Peyer's patch (tissue), 4 donors: Measurements from ENCODE around the gene COCH. TPM values are rescaled to one million over a fixed set of nuclear protein-coding genes. Genes with fewer than 3 reads are reported as not detected.

Source experiments
- DNase-seq, 3 donors: peaks; one replicate each; pipeline ENCODE4 v3.0.0-alpha.2; 2017 to 2019
- H3K27ac ChIP-seq, 4 donors: fragments of 200-600 bp; sonication (generic); one replicate each; pipeline ENCODE4 v1.5.1; 2016 to 2019
- H3K27me3 ChIP-seq, 2 donors: fragments of 200-600 bp; sonication (generic); one replicate each; pipeline ENCODE4 v1.5.1; 2019
- H3K36me3 ChIP-seq, 3 donors: fragments of 200-600 bp; sonication (generic); one replicate each; pipeline ENCODE4 v1.5.1; 2016 to 2019
- H3K4me1 ChIP-seq, 4 donors: fragments of 200-600 bp; sonication (generic); one replicate each; pipeline ENCODE4 v1.5.1; 2016 to 2019
- H3K4me3 ChIP-seq, 4 donors: fragments of 200-600 bp; sonication (generic); 1 replicate in 3 of 4; 2 replicates in 1 of 4; pipeline ENCODE4 v1.5.1; 2016 to 2019; ENCODE audit warnings: mild to moderate bottlenecking in 1 of 4
- H3K9me3 ChIP-seq, 4 donors: fragments of 200-600 bp; sonication (generic); one replicate each; pipeline ENCODE4 v1.5.1; 2016 to 2019; ENCODE audit warnings: mild to moderate bottlenecking in 1 of 4
- CTCF ChIP-seq, 6 experiments: fragments of 450-650 bp in 4 of 6; fragments of 200-600 bp in 2 of 6; sonication (generic) in 1 of 6; IDR thresholded peaks; one replicate each; pipeline ENCODE4 v1.5.1; 2017 to 2019; ENCODE audit warnings: antibody characterized with exemption in 6 of 6, mild to moderate bottlenecking in 3 of 6, moderate library complexity in 1 of 6
- POLR2A ChIP-seq, 2 donors: fragments of 450-650 bp; IDR thresholded peaks; one replicate each; pipeline ENCODE4 v1.5.1; 2017; ENCODE audit warnings: antibody characterized with exemption in 2 of 2, mild to moderate bottlenecking in 2 of 2, moderate library complexity in 2 of 2
- total RNA-seq, 4 donors: library from RNA; depleted of rRNA; stranded (reverse); fragments of >200 nt; gene quantifications; one replicate each; pipeline ENCODE4 v1.1.0, GENCODE V29; 2016

Gene COCH
- total RNA-seq, 4 donors from 2014 or later, result 0.54 to 9.9 TPM; not detected in 2

GRCh38 chr14:30869551-30870155 lies 4.7 kb upstream of the COCH start:
- Histone ChIP-seq H3K27me3 (peaks cover 0 to under 1% of the 10 kb centered on the region in 2 donors), H3K4me3 (no peak overlapping the region), H3K9me3 (no peaks in the 10 kb centered on the region), H3K27ac (no peak overlapping the region), H3K4me1 (peaks cover 0 to 8% (median 3%) of the 10 kb centered on the region in 4 donors), H3K36me3 (no peaks in the 10 kb centered on the region)
- DNase-seq, result no peak
- TF ChIP-seq CTCF (IDR thresholded peaks at IDR 0.05), result no peak
- no peak for TF ChIP-seq POLR2A (IDR thresholded peaks at IDR 0.05)

GRCh38 chr14:30872602-30873001 lies 1.8 kb upstream of the COCH start:
- Histone ChIP-seq H3K4me3 (no peak overlapping the region), H3K36me3 (no peaks in the 10 kb centered on the region), H3K27ac (no peak overlapping the region), H3K27me3 (peaks cover 0 to 6% of the 10 kb centered on the region in 2 donors), H3K9me3 (no peaks in the 10 kb centered on the region), H3K4me1 (peaks cover 0 to 16% (median 6%) of the 10 kb centered on the region in 4 donors)
- no peak for DNase-seq
- no peak for TF ChIP-seq CTCF (IDR thresholded peaks at IDR 0.05)
- no peak for TF ChIP-seq POLR2A (IDR thresholded peaks at IDR 0.05)

- Histone ChIP-seq H3K9me3 (no peaks in the 10 kb centered on the region), H3K27ac (peak overlapping the region in 1 of 4 donors; percentile 55), H3K36me3 (no peaks in the 10 kb centered on the region), H3K27me3 (peaks cover 0 to 6% of the 10 kb centered on the region in 2 donors), H3K4me1 (peaks cover 0 to 16% (median 6%) of the 10 kb centered on the region in 4 donors), H3K4me3 (peak overlapping the region in 3 of 4 donors; percentile 44 to 63 (median 59))
- no peak for TF ChIP-seq CTCF (IDR thresholded peaks at IDR 0.05)
- TF ChIP-seq POLR2A (IDR thresholded peaks at IDR 0.05), result no peak
- DNase-seq, result no peak
These were observed 845 bp upstream of the COCH start for GRCh38 chr14:30873308-30874119.

GRCh38 chr14:30874999-30875787 lies 834 bp downstream of the COCH start:
- TF ChIP-seq CTCF (IDR thresholded peaks at IDR 0.05) (no peak), POLR2A (IDR thresholded peaks at IDR 0.05) (no peak)
- DNase-seq, result peak in 1 of 3 donors; percentile 48
- H3K9me3 ChIP-seq, result no peaks in the 10 kb centered on the region
- H3K36me3 ChIP-seq, result no peaks in the 10 kb centered on the region
- H3K4me3 ChIP-seq, result peak overlapping the region; percentile 44 to 63 (median 52)
- H3K27ac ChIP-seq, result peak overlapping the region in 1 of 4 donors; percentile 55
- H3K4me1 ChIP-seq, result peaks cover 0 to 16% (median 6%) of the 10 kb centered on the region in 4 donors
- peaks cover 0 to 6% of the 10 kb centered on the region in 2 donors for H3K27me3 ChIP-seq

GRCh38 chr14:30875788-30876053 lies 1.4 kb downstream of the COCH start:
- H3K4me1 ChIP-seq, result peaks cover 0 to 16% (median 6%) of the 10 kb centered on the region in 4 donors
- TF ChIP-seq CTCF (IDR thresholded peaks at IDR 0.05), result no peak
- no peak for TF ChIP-seq POLR2A (IDR thresholded peaks at IDR 0.05)
- no peaks in the 10 kb centered on the region for H3K9me3 ChIP-seq
- no peak overlapping the region for H3K4me3 ChIP-seq
- DNase-seq, result no peak
- no peaks in the 10 kb centered on the region for H3K36me3 ChIP-seq
- H3K27me3 ChIP-seq, result peaks cover 0 to 6% of the 10 kb centered on the region in 2 donors
- H3K27ac ChIP-seq, result no peak overlapping the region
